SK-N-SH treated with all-trans-retinoic acid at 6 μM for 48 hours (cell line): ENCODE data around the gene JARID2.

Experiments
- PPARA ChIP-seq: fragments of 250-450 bp; sonication (Bioruptor Pico); IDR thresholded peaks from 2 replicates; pipeline ENCODE4 v1.5.0; 2020; ENCODE audit warnings: mild to moderate bottlenecking, borderline replicate concordance
- RARB ChIP-seq: fragments of 250-450 bp; sonication (Bioruptor Pico); IDR thresholded peaks from 2 replicates; pipeline ENCODE4 v1.8.0; 2021; ENCODE audit warnings: mild to moderate bottlenecking, moderate library complexity
- ZNF8 ChIP-seq: fragments of 450-650 bp; formaldehyde crosslinking; IDR thresholded peaks from 2 replicates; pipeline ENCODE4 v1.5.0; 2020; ENCODE audit warnings: mild to moderate bottlenecking, moderate library complexity
- TF ChIP-seq, protein P1 (sequence below): fragments of 250-450 bp; sonication (Bioruptor Pico); IDR thresholded peaks from 2 replicates; pipeline ENCODE4 v1.5.0; 2020; ENCODE audit warnings: mild to moderate bottlenecking, moderate library complexity
- TF ChIP-seq, protein P2 (sequence below): fragments of 250-450 bp; sonication (Bioruptor Pico); IDR thresholded peaks from 2 replicates; pipeline ENCODE4 v1.8.0; 2021; ENCODE audit warnings: low read depth, mild to moderate bottlenecking, moderate library complexity, borderline replicate concordance
- TF ChIP-seq, protein P3 (sequence below): fragments of 250-450 bp; sonication (Bioruptor Pico); IDR thresholded peaks from 2 replicates; pipeline ENCODE4 v1.8.0; 2020; ENCODE audit warnings: mild to moderate bottlenecking, moderate library complexity, borderline replicate concordance
- TF ChIP-seq, protein P4 (sequence below): fragments of 250-450 bp; sonication (Bioruptor Pico); IDR thresholded peaks from 2 replicates; pipeline ENCODE4 v1.5.1; 2020; ENCODE audit warnings: low read depth, mild to moderate bottlenecking, moderate library complexity

DNA sequence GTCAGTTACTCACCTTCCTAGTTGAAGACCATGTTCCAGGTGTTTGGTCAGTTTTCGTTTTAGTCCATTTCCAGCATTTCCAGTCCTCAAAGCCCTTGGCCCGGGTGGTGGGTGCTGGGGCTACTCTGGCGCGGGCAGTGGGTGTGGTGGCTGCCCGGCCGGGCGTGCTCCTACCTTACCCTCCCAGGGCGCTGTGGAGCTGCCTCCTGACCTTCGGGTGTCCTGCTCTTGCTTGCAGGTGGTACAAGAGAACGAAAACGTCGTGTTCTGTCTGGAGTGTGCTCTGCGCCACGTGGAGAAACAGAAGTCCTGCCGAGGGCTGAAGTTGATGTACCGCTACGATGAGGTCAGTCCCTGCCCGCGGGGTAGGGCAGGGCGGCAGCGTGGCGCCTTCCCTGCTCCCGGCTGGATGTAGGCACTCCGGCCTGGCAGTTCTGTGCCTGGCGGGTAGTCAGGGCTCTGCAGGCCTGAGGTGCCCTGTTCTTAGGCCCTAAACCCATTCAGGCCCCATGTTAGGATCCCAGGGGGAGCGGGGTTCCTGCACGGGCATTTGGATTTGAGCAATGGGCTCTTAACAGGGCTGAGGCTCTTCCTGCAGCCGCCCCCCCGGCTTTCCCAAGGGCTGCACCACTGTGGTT is 271.2 kb downstream of the JARID2 start:
- TF ChIP-seq, protein P1, sequence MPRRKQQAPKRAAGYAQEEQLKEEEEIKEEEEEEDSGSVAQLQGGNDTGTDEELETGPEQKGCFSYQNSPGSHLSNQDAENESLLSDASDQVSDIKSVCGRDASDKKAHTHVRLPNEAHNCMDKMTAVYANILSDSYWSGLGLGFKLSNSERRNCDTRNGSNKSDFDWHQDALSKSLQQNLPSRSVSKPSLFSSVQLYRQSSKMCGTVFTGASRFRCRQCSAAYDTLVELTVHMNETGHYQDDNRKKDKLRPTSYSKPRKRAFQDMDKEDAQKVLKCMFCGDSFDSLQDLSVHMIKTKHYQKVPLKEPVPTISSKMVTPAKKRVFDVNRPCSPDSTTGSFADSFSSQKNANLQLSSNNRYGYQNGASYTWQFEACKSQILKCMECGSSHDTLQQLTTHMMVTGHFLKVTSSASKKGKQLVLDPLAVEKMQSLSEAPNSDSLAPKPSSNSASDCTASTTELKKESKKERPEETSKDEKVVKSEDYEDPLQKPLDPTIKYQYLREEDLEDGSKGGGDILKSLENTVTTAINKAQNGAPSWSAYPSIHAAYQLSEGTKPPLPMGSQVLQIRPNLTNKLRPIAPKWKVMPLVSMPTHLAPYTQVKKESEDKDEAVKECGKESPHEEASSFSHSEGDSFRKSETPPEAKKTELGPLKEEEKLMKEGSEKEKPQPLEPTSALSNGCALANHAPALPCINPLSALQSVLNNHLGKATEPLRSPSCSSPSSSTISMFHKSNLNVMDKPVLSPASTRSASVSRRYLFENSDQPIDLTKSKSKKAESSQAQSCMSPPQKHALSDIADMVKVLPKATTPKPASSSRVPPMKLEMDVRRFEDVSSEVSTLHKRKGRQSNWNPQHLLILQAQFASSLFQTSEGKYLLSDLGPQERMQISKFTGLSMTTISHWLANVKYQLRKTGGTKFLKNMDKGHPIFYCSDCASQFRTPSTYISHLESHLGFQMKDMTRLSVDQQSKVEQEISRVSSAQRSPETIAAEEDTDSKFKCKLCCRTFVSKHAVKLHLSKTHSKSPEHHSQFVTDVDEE: no peak
- TF ChIP-seq RARB (CRISPR knock-in tag): no peak
- TF ChIP-seq PPARA (CRISPR knock-in tag): no peak
- TF ChIP-seq, protein P2, sequence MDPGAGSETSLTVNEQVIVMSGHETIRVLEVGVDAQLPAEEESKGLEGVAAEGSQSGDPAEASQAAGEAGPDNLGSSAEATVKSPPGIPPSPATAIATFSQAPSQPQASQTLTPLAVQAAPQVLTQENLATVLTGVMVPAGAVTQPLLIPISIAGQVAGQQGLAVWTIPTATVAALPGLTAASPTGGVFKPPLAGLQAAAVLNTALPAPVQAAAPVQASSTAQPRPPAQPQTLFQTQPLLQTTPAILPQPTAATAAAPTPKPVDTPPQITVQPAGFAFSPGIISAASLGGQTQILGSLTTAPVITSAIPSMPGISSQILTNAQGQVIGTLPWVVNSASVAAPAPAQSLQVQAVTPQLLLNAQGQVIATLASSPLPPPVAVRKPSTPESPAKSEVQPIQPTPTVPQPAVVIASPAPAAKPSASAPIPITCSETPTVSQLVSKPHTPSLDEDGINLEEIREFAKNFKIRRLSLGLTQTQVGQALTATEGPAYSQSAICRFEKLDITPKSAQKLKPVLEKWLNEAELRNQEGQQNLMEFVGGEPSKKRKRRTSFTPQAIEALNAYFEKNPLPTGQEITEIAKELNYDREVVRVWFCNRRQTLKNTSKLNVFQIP: no peak
- TF ChIP-seq, protein P3, sequence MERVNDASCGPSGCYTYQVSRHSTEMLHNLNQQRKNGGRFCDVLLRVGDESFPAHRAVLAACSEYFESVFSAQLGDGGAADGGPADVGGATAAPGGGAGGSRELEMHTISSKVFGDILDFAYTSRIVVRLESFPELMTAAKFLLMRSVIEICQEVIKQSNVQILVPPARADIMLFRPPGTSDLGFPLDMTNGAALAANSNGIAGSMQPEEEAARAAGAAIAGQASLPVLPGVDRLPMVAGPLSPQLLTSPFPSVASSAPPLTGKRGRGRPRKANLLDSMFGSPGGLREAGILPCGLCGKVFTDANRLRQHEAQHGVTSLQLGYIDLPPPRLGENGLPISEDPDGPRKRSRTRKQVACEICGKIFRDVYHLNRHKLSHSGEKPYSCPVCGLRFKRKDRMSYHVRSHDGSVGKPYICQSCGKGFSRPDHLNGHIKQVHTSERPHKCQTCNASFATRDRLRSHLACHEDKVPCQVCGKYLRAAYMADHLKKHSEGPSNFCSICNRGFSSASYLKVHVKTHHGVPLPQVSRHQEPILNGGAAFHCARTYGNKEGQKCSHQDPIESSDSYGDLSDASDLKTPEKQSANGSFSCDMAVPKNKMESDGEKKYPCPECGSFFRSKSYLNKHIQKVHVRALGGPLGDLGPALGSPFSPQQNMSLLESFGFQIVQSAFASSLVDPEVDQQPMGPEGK: no peak
- TF ChIP-seq ZNF8 (CRISPR knock-in tag): no peak
- TF ChIP-seq, protein P4, sequence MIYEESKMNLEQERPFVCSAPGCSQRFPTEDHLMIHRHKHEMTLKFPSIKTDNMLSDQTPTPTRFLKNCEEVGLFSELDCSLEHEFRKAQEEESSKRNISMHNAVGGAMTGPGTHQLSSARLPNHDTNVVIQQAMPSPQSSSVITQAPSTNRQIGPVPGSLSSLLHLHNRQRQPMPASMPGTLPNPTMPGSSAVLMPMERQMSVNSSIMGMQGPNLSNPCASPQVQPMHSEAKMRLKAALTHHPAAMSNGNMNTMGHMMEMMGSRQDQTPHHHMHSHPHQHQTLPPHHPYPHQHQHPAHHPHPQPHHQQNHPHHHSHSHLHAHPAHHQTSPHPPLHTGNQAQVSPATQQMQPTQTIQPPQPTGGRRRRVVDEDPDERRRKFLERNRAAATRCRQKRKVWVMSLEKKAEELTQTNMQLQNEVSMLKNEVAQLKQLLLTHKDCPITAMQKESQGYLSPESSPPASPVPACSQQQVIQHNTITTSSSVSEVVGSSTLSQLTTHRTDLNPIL: no peak
